IPS-18c (cell line): ENCODE results near the gene ADAMTS17.

Experiments used
- H3K4me3 ChIP-seq: 2 replicates; pipeline ENCODE4 v1.7.0; 2013; ENCODE audit warnings: low read depth, mild to moderate bottlenecking, low read length, moderate library complexity; ENCODE audit not compliant: insufficient read depth
- H3K9me3 ChIP-seq: one replicate; pipeline ENCODE4 v1.6.1; 2013; ENCODE audit warnings: mild to moderate bottlenecking, low read length, moderate library complexity; ENCODE audit not compliant: control insufficient read depth, insufficient read depth

The ADAMTS17 gene

GRCh38 chr15:100224206-100225185 is 117.3 kb downstream of the ADAMTS17 start:
- Histone ChIP-seq H3K9me3 (no peaks in the 10 kb centered on the region), H3K4me3 (no peak overlapping the region)

GRCh38 chr15:100222349-100222715 is 119.4 kb downstream of the ADAMTS17 start:
- Histone ChIP-seq H3K4me3 (no peak overlapping the region), H3K9me3 (no peaks in the 10 kb centered on the region)

- Histone ChIP-seq H3K9me3 (no peaks in the 10 kb centered on the region), H3K4me3 (no peak overlapping the region; the same call in 1 of the 2 replicates)
These were observed 120.1 kb downstream of the ADAMTS17 start for GRCh38 chr15:100221471-100222348.

- Histone ChIP-seq H3K4me3 (no peak overlapping the region), H3K9me3 (no peaks in the 10 kb centered on the region)
These were observed 121.6 kb downstream of the ADAMTS17 start for GRCh38 chr15:100220058-100220768.

GRCh38 chr15:100218434-100218833 is 123.3 kb downstream of the ADAMTS17 start:
- Histone ChIP-seq H3K4me3 (no peak overlapping the region), H3K9me3 (no peaks in the 10 kb centered on the region)

- Histone ChIP-seq H3K9me3 (no peaks in the 10 kb centered on the region), H3K4me3 (no peak overlapping the region)
These were observed 125.6 kb downstream of the ADAMTS17 start for GRCh38 chr15:100216182-100216581.

- Histone ChIP-seq H3K4me3 (no peak overlapping the region), H3K9me3 (no peaks in the 10 kb centered on the region)
These were observed 126.0 kb downstream of the ADAMTS17 start for GRCh38 chr15:100215843-100216169.

GRCh38 chr15:100215031-100215842 is 126.5 kb downstream of the ADAMTS17 start:
- no peak overlapping the region for H3K4me3 ChIP-seq
- no peaks in the 10 kb centered on the region for H3K9me3 ChIP-seq

- Histone ChIP-seq H3K9me3 (no peaks in the 10 kb centered on the region), H3K4me3 (no peak overlapping the region)
These were observed 129.6 kb downstream of the ADAMTS17 start for GRCh38 chr15:100211855-100212850.

GRCh38 chr15:100210338-100210737 is 131.4 kb downstream of the ADAMTS17 start:
- Histone ChIP-seq H3K4me3 (no peak overlapping the region), H3K9me3 (no peaks in the 10 kb centered on the region)

- Histone ChIP-seq H3K9me3 (no peaks in the 10 kb centered on the region), H3K4me3 (no peak overlapping the region)
These were observed 132.7 kb downstream of the ADAMTS17 start for GRCh38 chr15:100208921-100209603.

GRCh38 chr15:100207053-100207452 is 134.7 kb downstream of the ADAMTS17 start:
- H3K9me3 ChIP-seq = no peaks in the 10 kb centered on the region
- H3K4me3 ChIP-seq = no peak overlapping the region

GRCh38 chr15:100206643-100207042 is 135.1 kb downstream of the ADAMTS17 start:
- H3K4me3 ChIP-seq = no peak overlapping the region
- no peaks in the 10 kb centered on the region for H3K9me3 ChIP-seq

GRCh38 chr15:100205549-100206295 is 136.1 kb downstream of the ADAMTS17 start:
- no peak overlapping the region for H3K4me3 ChIP-seq
- H3K9me3 ChIP-seq = no peaks in the 10 kb centered on the region

GRCh38 chr15:100204771-100205170 is 137.0 kb downstream of the ADAMTS17 start:
- no peaks in the 10 kb centered on the region for H3K9me3 ChIP-seq

More at GRCh38 chr15:100204771-100205170, 137.0 kb downstream of the ADAMTS17 start:
- H3K4me3 ChIP-seq = no peak overlapping the region
